ENCODE measurements around the gene ODAD3.

The ODAD3 gene

DNA sequence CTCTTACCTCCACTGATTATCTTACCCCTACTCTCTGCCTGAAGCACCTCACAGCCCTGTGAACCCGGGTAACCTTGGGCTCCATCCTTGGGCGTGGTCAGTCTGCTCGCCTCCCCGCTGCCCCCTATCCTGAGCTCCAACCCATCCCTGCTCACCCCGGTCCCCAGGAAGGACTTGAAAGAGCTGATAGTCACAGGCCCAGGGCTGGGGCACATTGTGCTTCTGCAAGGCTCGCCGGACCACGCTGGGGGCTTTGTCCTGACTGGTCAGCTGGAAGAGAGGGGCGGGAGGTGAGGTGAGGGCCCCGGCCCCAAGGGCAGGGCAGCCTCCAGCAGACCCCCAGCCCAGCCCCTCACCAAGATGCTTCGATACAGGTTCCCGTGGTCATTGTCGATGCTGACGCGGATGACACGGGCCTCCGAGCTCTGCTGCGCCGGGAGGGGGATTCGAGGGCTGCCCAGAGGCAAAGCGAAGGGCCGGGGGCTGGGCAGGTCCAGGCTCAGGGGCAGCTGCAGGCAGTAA lies 37.8 kb downstream of the ODAD3 start:
- no peak overlapping the region for H3K9ac ChIP-seq (ENCODE audit: low read depth, low read length)
- 0 out of 2 replicates have a peak, but pooled peaks cover 4% of the 10 kb centered on the region for H3K4me1 ChIP-seq (ENCODE audit: control insufficient read depth, insufficient read depth, low read length)
- H3K4me3 ChIP-seq (ENCODE audit: low read depth, low read length): no peak overlapping the region
- H3K27ac ChIP-seq (ENCODE audit: low read depth, low read length): no peak overlapping the region
- peaks cover 31% of the 10 kb centered on the region for H3K36me3 ChIP-seq (ENCODE audit: control insufficient read depth, insufficient read depth, low read length)
- no peaks in the 10 kb centered on the region for H3K27me3 ChIP-seq (ENCODE audit: control insufficient read depth, insufficient read depth, low read length)
- H3K9me3 ChIP-seq (ENCODE audit: control insufficient read depth, insufficient read depth, low read length): no peaks in the 10 kb centered on the region

DNA sequence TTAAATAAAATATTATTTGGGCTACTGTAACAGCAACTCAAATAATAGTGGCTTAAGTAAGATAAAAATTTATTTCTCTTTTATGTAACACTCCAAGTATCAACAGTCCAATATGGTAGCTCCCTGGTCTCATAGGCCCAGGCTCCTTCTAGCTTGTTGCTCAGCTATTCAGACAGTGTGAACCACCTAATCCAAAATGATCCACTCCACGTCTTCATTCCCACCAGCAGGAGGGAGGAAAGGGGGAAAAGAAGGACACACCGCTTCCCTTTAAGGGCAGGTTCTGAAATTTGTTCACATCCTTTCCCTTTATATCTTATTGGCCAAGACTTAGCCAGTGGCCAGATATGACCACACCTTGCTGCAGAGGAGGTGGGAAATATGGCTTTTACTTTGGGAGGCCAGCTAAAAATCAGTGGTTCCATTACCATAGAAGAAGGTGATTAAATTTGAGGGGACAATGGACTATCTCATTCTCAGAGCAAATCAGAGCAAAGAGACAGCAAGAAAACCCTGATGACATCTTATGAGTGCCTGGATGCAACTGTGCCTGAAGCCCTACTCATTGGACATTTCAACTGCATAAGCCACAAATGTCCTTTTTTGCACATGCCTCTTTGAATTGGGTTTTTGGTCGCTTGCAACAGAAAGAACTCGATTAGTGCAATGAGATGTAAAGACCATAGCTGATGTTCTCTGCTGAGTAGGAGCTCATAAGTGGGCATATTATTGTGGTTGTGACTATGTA lies 43.8 kb downstream of the ODAD3 start:
- H3K4me1 ChIP-seq (ENCODE audit: control insufficient read depth, insufficient read depth, low read length): 0 out of 2 replicates have a peak, but pooled peaks cover 4% of the 10 kb centered on the region
- no peaks in the 10 kb centered on the region for H3K9me3 ChIP-seq (ENCODE audit: control insufficient read depth, insufficient read depth, low read length)
- H3K27ac ChIP-seq (ENCODE audit: low read depth, low read length): no peak overlapping the region
- H3K4me3 ChIP-seq (ENCODE audit: low read depth, low read length): no peak overlapping the region
- no peak overlapping the region for H3K9ac ChIP-seq (ENCODE audit: low read depth, low read length)
- no peaks in the 10 kb centered on the region for H3K27me3 ChIP-seq (ENCODE audit: control insufficient read depth, insufficient read depth, low read length)
- 0 out of 2 replicates have a peak, but pooled peaks cover 4% of the 10 kb centered on the region for H3K36me3 ChIP-seq (ENCODE audit: control insufficient read depth, insufficient read depth, low read length)

DNA sequence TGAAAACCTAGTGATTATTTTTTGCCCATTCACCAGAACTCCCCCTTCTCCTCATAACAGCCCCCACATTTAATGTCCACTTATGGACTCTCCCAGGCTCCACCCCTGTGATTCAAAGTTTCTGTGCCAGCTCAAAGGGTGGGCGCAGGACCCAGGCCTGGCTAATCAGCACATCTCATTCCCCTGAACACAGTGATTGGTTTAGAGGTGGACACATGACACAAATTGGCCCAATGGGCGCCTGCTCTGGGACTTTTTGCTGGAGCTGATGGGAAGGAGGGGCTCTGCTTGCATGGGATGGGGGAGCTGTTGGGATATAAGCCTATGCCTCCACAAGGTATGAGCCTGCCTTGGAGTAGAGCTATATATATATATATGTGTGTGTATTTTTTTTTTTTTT lies 44.6 kb downstream of the ODAD3 start:
- Histone ChIP-seq H3K36me3 (ENCODE audit: control insufficient read depth, insufficient read depth, low read length) (0 out of 2 replicates have a peak, but pooled peaks cover 4% of the 10 kb centered on the region), H3K9ac (ENCODE audit: low read depth, low read length) (no peak overlapping the region), H3K4me3 (ENCODE audit: low read depth, low read length) (no peak overlapping the region), H3K27ac (ENCODE audit: low read depth, low read length) (no peak overlapping the region), H3K4me1 (ENCODE audit: control insufficient read depth, insufficient read depth, low read length) (0 out of 2 replicates have a peak, but pooled peaks cover 4% of the 10 kb centered on the region), H3K9me3 (ENCODE audit: control insufficient read depth, insufficient read depth, low read length) (no peaks in the 10 kb centered on the region), H3K27me3 (ENCODE audit: control insufficient read depth, insufficient read depth, low read length) (no peaks in the 10 kb centered on the region)

DNA sequence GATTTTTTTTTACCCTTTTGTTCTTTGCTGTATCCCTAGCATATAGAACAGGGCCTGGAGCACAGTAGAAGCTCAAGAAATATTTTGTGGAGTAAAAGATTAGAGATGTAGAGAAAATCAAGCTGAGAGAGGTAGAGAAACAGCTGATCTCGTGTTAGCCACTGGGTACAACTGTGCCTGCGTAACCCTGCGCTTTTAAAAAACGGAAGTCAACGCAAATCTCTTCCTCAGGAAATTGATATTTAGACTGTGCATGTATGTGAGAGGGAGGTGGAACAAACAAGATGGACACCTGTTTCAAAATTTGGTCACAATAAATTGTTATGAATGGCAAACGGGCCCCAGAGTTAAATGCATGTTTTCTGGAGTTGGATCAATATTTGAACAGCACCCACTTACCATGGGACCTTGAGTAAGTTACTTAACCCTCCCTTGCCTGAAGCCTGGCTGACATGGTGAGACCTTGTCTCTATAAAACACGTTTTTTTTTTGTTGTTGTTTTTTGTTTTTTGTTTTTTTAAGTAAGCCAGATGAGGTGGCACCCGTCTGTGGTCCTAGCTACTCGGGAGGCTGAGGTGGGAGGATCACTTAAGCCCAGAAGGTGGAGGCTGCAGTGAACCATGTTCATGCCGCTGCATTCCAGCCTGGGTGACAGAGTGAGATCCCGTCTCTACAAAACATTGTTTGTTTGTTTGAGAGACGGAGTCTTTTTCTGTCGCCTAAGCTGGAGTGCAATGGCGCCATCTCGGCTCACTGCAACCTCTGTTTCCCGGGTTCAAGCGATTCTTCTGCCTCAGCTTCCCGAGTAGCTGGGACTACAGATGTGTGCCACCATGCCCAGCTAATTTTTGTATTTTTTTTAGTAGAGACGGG lies 47.5 kb downstream of the ODAD3 start:
- Histone ChIP-seq H3K4me1 (ENCODE audit: control insufficient read depth, insufficient read depth, low read length) (no peaks in the 10 kb centered on the region), H3K27me3 (ENCODE audit: control insufficient read depth, insufficient read depth, low read length) (no peaks in the 10 kb centered on the region), H3K36me3 (ENCODE audit: control insufficient read depth, insufficient read depth, low read length) (no peaks in the 10 kb centered on the region), H3K27ac (ENCODE audit: low read depth, low read length) (no peak overlapping the region), H3K4me3 (ENCODE audit: low read depth, low read length) (no peak overlapping the region), H3K9ac (ENCODE audit: low read depth, low read length) (no peak overlapping the region), H3K9me3 (ENCODE audit: control insufficient read depth, insufficient read depth, low read length) (no peaks in the 10 kb centered on the region)

DNA sequence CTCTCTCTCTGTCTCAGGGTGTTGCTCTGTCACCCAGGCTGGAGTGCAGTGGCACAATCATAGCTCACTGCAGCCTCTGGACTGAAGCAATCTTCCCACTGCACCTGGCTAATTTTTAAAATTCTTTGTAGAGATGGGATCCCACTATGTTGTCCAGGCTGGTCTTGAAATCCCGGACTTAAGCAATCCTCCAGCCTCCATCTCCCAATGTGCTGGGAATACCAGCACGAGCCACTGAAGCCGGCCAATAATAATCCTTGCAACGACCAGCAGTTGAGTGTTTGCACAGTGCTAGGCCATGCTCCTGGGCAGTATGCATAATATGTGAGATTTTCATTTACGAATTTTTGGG lies 50.2 kb downstream of the ODAD3 start:
- H3K27ac ChIP-seq (ENCODE audit: low read depth, low read length): no peak overlapping the region
- no peaks in the 10 kb centered on the region for H3K36me3 ChIP-seq (ENCODE audit: control insufficient read depth, insufficient read depth, low read length)
- H3K9ac ChIP-seq (ENCODE audit: low read depth, low read length): no peak overlapping the region
- no peak overlapping the region for H3K4me3 ChIP-seq (ENCODE audit: low read depth, low read length)
- H3K9me3 ChIP-seq (ENCODE audit: control insufficient read depth, insufficient read depth, low read length): no peaks in the 10 kb centered on the region
- H3K27me3 ChIP-seq (ENCODE audit: control insufficient read depth, insufficient read depth, low read length): no peaks in the 10 kb centered on the region
- H3K4me1 ChIP-seq (ENCODE audit: control insufficient read depth, insufficient read depth, low read length): no peaks in the 10 kb centered on the region; the same call in 1 of the 2 replicates

DNA sequence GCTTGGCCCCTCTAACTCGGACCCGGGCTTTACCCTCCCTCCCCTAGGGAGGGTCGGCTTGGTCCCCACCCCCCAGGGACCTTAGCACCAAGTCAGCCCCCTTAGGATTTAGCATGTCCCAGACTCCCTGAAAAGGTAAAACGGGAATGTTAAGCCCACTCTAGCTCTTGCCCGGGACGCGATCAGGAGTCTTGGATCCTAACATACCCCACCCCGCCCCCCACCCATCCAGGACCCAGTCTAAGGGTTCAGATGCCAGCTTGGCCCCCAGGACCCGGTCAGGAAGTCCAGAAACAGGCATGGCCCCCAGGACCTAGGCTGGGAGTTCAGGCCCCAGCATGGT lies 51.2 kb downstream of the ODAD3 start:
- H3K36me3 ChIP-seq (ENCODE audit: control insufficient read depth, insufficient read depth, low read length): no peaks in the 10 kb centered on the region
- H3K9me3 ChIP-seq (ENCODE audit: control insufficient read depth, insufficient read depth, low read length): no peaks in the 10 kb centered on the region
- H3K4me3 ChIP-seq (ENCODE audit: low read depth, low read length): peak overlapping the region; percentile 70
- H3K9ac ChIP-seq (ENCODE audit: low read depth, low read length): no peak overlapping the region
- H3K4me1 ChIP-seq (ENCODE audit: control insufficient read depth, insufficient read depth, low read length): no peaks in the 10 kb centered on the region; the same call in 1 of the 2 replicates
- H3K27me3 ChIP-seq (ENCODE audit: control insufficient read depth, insufficient read depth, low read length): no peaks in the 10 kb centered on the region
- H3K27ac ChIP-seq (ENCODE audit: low read depth, low read length): no peak overlapping the region

DNA sequence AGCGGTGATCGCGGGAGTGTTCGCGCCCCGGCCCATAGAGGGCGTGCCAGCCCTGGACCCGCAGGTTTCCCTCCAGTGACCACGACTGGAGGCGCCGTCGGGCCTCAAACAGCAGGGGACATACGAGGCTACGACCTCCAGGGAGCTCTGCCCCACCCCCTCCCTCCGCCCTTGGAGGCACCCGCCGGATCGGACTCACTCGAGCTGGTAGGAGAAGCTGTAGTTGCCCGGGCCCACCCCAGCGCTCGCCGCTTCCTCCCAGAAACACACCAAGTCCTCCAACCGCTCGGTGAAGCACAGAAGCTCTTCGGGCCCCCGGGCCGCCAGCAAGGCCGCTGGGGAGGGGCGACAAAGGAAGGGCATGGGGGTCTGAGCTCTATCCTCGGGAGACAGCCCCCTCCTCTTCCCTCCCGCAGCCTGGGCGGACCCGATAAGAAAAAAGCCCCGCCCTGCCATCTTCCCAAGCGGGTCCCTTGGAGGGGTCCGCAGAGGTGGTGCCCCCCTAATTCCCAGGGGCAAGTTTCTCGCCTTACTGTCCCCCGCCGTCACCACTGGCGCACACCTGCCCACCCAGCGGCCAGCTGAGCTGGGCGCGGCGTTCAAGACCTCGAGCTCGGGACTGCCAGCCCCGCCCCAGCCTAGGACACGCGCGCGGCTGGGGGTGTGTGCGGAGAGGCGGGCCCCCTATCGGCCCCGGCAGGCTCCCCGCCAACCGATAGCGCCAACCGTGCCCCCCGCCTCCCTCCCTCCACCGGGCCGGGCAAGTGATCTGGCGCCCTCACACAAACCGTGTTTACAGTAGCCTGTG lies 51.8 kb downstream of the ODAD3 start:
- H3K9me3 ChIP-seq (ENCODE audit: control insufficient read depth, insufficient read depth, low read length): no peaks in the 10 kb centered on the region
- no peak overlapping the region for H3K27ac ChIP-seq (ENCODE audit: low read depth, low read length)
- no peaks in the 10 kb centered on the region; the same call in 1 of the 2 replicates for H3K4me1 ChIP-seq (ENCODE audit: control insufficient read depth, insufficient read depth, low read length)
- peak overlapping the region; percentile 70 for H3K4me3 ChIP-seq (ENCODE audit: low read depth, low read length)
- H3K27me3 ChIP-seq (ENCODE audit: control insufficient read depth, insufficient read depth, low read length): no peaks in the 10 kb centered on the region
- 0 out of 2 replicates have a peak, but pooled peaks cover under 1% of the 10 kb centered on the region for H3K36me3 ChIP-seq (ENCODE audit: control insufficient read depth, insufficient read depth, low read length)
- H3K9ac ChIP-seq (ENCODE audit: low read depth, low read length): peak overlapping the region; percentile 17; the same call in 1 of the 2 replicates

DNA sequence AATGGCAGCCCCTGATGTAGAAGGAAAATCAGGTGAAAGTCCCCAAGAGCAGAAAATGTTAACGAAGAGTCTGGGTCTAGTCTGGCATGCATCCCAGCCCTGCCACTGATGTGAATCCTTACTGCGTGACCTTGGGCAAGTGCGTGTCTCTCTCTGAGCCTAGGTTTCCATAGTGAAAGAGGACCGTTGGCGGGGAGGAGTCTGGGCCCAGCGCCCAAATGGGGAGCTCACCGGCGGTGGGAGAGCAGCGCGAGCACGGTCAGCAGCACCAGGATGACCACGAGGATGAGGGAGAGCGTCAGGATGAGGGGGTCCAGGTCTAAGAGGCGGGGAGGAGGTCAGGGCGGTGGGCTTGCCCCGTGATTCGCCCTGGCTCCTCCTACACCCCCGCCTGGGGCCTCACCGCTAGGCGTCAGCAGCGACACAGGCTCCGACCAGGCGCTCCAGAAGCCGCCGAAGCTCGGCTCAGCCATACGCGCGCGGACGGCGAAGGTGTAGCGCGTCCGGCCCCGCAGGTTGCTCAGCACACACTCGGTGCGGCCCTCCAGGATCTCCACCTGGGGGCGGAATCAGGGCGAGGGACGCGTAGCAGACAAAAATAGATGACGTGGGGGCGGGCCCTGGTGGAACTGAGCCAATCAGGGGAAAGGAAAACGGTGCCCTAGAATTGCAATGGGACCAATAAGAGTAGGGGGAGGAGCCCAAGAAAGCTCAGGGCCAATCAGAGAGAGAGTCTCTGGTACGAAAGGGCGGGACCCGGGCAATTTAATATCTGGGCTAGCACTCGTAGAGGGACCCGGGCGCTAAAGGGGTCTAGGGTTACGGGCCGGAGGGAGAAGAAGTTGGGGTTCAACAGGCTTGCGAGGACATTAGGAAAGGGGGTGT lies 54.0 kb downstream of the ODAD3 start:
- Histone ChIP-seq H3K27ac (ENCODE audit: low read depth, low read length) (peak overlapping the region; percentile 84), H3K4me3 (ENCODE audit: low read depth, low read length) (peak overlapping the region; percentile 80), H3K9ac (ENCODE audit: low read depth, low read length) (peak overlapping the region; percentile 52; the same call in 1 of the 2 replicates), H3K4me1 (ENCODE audit: control insufficient read depth, insufficient read depth, low read length) (no peaks in the 10 kb centered on the region; the same call in 1 of the 2 replicates), H3K27me3 (ENCODE audit: control insufficient read depth, insufficient read depth, low read length) (no peaks in the 10 kb centered on the region), H3K9me3 (ENCODE audit: control insufficient read depth, insufficient read depth, low read length) (no peaks in the 10 kb centered on the region), H3K36me3 (ENCODE audit: control insufficient read depth, insufficient read depth, low read length) (peaks cover 13% of the 10 kb centered on the region)

DNA sequence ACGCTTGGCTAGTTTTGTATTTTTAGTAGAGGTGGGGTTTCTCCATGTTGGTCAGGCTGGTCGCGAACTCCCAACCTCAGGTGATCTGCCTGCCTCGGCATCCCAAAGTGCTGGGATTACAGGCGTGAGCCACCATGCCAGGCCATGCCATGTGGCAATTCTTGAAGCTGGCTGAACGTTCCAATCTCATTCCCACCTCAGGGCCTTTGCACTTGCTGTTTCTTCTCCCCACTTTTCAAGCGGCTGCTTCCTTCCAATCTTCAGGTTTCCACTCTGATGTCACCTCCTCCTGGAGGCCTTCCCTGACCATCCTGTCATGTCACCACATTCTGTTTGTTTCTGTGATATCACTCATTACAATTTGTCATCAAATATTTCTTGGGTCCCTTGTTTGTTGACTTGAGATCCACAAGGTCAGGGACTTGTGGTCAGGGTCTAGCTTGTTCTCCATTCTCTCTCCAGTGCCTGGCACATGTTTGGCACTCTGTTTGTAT lies 55.0 kb downstream of the ODAD3 start:
- no peak overlapping the region for H3K9ac ChIP-seq (ENCODE audit: low read depth, low read length)
- H3K4me1 ChIP-seq (ENCODE audit: control insufficient read depth, insufficient read depth, low read length): peaks cover 3% of the 10 kb centered on the region
- peak overlapping the region; percentile 80; the same call in 1 of the 2 replicates for H3K4me3 ChIP-seq (ENCODE audit: low read depth, low read length)

More for the DNA sequence above, 55.0 kb downstream of the ODAD3 start:
- Histone ChIP-seq H3K27ac (ENCODE audit: low read depth, low read length) (no peak overlapping the region), H3K36me3 (ENCODE audit: control insufficient read depth, insufficient read depth, low read length) (peaks cover 13% of the 10 kb centered on the region), H3K9me3 (ENCODE audit: control insufficient read depth, insufficient read depth, low read length) (no peaks in the 10 kb centered on the region), H3K27me3 (ENCODE audit: control insufficient read depth, insufficient read depth, low read length) (no peaks in the 10 kb centered on the region)

Measured in HUES48 (cell line).